H1 (cell line): ENCODE results near the gene SHMT1.
"Not testable (repeated sequence)": the region's sequence is repeated elsewhere in the genome, so short reads cannot be mapped to it uniquely, and the experiment has no call there.

ENCODE experiments used
- CTCF ChIP-seq, 3 experiments: IDR thresholded peaks; 1 replicate in 2 of 3; 2 replicates in 1 of 3; pipeline versions ENCODE4 v1.5.1 to v1.6.1; 2011; ENCODE audit warnings: low read length in 3 of 3, mild to moderate bottlenecking in 3 of 3, inconsistent platforms in 2 of 3, low read depth in 1 of 3, moderate library complexity in 1 of 3; ENCODE audit not compliant: insufficient read depth in 1 of 3; ENCODE audit errors: control extremely low read depth in 1 of 3
- JUN ChIP-seq: IDR thresholded peaks from 2 replicates; pipeline ENCODE4 v1.6.1; 2011; ENCODE audit warnings: low read depth, mild to moderate bottlenecking, improper control_type of control experiment, low read length

- not testable (repeated sequence) for TF ChIP-seq CTCF (IDR thresholded peaks at IDR 0.05; ENCODE audit: control extremely low read depth in 1 of 3, insufficient read depth in 1 of 3, low read depth in 1 of 3, low read length in 3 of 3); JUN
Measured at GRCh38 chr17:18388728-18389127, 25.4 kb upstream of the SHMT1 start.
